WTC11 (cell line): Measurements from ENCODE around the gene RPS6KB2. TPM values are rescaled to one million over a fixed set of nuclear protein-coding genes. Genes with fewer than 3 reads are reported as not detected.

Source experiments
- ATAC-seq: fragments of 200-7000 bp; cut with Tn5 transposase; 2 replicates; pipeline ENCODE4 v1.10.0; 2021; ENCODE audit warnings: mild to moderate bottlenecking, moderate library complexity
- CTCF ChIA-PET: fragments of 300-600 bp; sonication (Branson Sonifier 250); formaldehyde crosslinking; loops from one replicate; lab custom pipeline; 2021; ENCODE audit warnings: antibody characterized with exemption; lab: Charles Lee
- POLR2A ChIA-PET: fragments of 350-600 bp; sonication (Branson Sonifier 250); formaldehyde crosslinking; loops from one replicate; lab custom pipeline; 2021; ENCODE audit warnings: antibody characterized with exemption; lab: Charles Lee
- DNase-seq: peaks from one replicate; pipeline ENCODE4 v3.0.0; 2021; ENCODE audit warnings: low spot score
- H3K27ac Mint-ChIP-seq: 2 replicates; pipeline ENCODE4 v1.8.0; 2021; ENCODE audit warnings: mixed read lengths
- H3K27me3 Mint-ChIP-seq: 2 replicates; pipeline ENCODE4 v1.8.0; 2021; ENCODE audit warnings: low read depth, mild to moderate bottlenecking, moderate library complexity, mixed read lengths
- H3K36me3 Mint-ChIP-seq: 2 replicates; pipeline ENCODE4 v1.8.0; 2021; ENCODE audit warnings: mixed read lengths
- H3K4me1 Mint-ChIP-seq: 2 replicates; pipeline ENCODE4 v1.8.0; 2022; ENCODE audit warnings: mixed read lengths
- H3K4me3 Mint-ChIP-seq: 2 replicates; pipeline ENCODE4 v1.8.0; 2021; ENCODE audit warnings: mild to moderate bottlenecking, moderate library complexity, mixed read lengths
- H3K9me3 Mint-ChIP-seq: 2 replicates; pipeline ENCODE4 v1.8.0; 2021; ENCODE audit warnings: mixed read lengths
- FOXJ3 ChIP-seq: sonication (generic); formaldehyde crosslinking; IDR thresholded peaks from 2 replicates; pipeline ENCODE4 v1.9.0; 2021; ENCODE audit warnings: missing genetic modification reagents, mild to moderate bottlenecking, borderline replicate concordance
- JAZF1 ChIP-seq: fragments of 250-450 bp; sonication (Bioruptor Pico); IDR thresholded peaks from 2 replicates; pipeline ENCODE4 v1.9.0; 2021; ENCODE audit warnings: moderate library complexity, mild to moderate bottlenecking, inconsistent platforms
- KAT7 ChIP-seq: sonication (generic); formaldehyde crosslinking; IDR thresholded peaks from 2 replicates; pipeline ENCODE4 v1.8.1; 2023; ENCODE audit warnings: missing genetic modification reagents, mild to moderate bottlenecking, borderline replicate concordance
- MXD4 ChIP-seq: fragments of 250-450 bp; sonication (Bioruptor Pico); IDR thresholded peaks from 2 replicates; pipeline ENCODE4 v1.8.0; 2021; ENCODE audit warnings: mild to moderate bottlenecking, moderate library complexity, borderline replicate concordance
- NFE2L1 ChIP-seq: sonication (generic); formaldehyde crosslinking; IDR thresholded peaks from 2 replicates; pipeline ENCODE4 v1.8.1; 2023; ENCODE audit warnings: missing genetic modification reagents
- NFYB ChIP-seq: sonication (generic); formaldehyde crosslinking; conservative IDR thresholded peaks from 2 replicates; pipeline ENCODE4 v1.8.0; 2022; ENCODE audit warnings: low read depth, missing genetic modification reagents
- RELA ChIP-seq: sonication (generic); formaldehyde crosslinking; IDR thresholded peaks from 2 replicates; pipeline ENCODE4 v1.8.1; 2022; ENCODE audit warnings: missing genetic modification reagents, mild to moderate bottlenecking, borderline replicate concordance
- TEAD4 ChIP-seq: sonication (generic); formaldehyde crosslinking; IDR thresholded peaks from 2 replicates; pipeline ENCODE4 v1.8.0; 2022; ENCODE audit warnings: mild to moderate bottlenecking, missing genetic modification reagents
- ZNF121 ChIP-seq: sonication (generic); formaldehyde crosslinking; IDR thresholded peaks from 2 replicates; pipeline ENCODE4 v1.8.0; 2023; ENCODE audit warnings: missing genetic modification reagents
- ZNF671 ChIP-seq: fragments of 250-450 bp; sonication (Bioruptor Pico); IDR thresholded peaks from 2 replicates; pipeline ENCODE4 v1.8.0; 2021; ENCODE audit warnings: mild to moderate bottlenecking
- total RNA-seq: library from RNA; stranded (reverse); gene quantifications from 3 replicates; pipeline ENCODE4 v1.2.3, GENCODE V29; 2021
- TF ChIP-seq, protein P1 (sequence below): fragments of 250-450 bp; sonication (Bioruptor Pico); IDR thresholded peaks from 2 replicates; pipeline ENCODE4 v1.9.0; 2021; ENCODE audit warnings: mild to moderate bottlenecking
- TF ChIP-seq, protein P2 (sequence below): sonication (generic); formaldehyde crosslinking; IDR thresholded peaks from 2 replicates; pipeline ENCODE4 v1.8.1; 2022; ENCODE audit warnings: mild to moderate bottlenecking, missing genetic modification reagents, moderate library complexity, borderline replicate concordance
- TF ChIP-seq, protein P3 (sequence below): sonication (generic); formaldehyde crosslinking; IDR thresholded peaks from 2 replicates; pipeline ENCODE4 v1.8.1; 2023; ENCODE audit warnings: mild to moderate bottlenecking, missing genetic modification reagents
- TF ChIP-seq, protein P4 (sequence below): sonication (generic); formaldehyde crosslinking; IDR thresholded peaks from 2 replicates; pipeline ENCODE4 v1.8.1; 2022; ENCODE audit warnings: missing genetic modification reagents, borderline replicate concordance
- TF ChIP-seq, protein P5 (sequence below): sonication (generic); formaldehyde crosslinking; conservative IDR thresholded peaks from 2 replicates; pipeline ENCODE4 v1.8.1; 2022; ENCODE audit warnings: mild to moderate bottlenecking, missing genetic modification reagents
- TF ChIP-seq, protein P6 (sequence below): sonication (generic); formaldehyde crosslinking; IDR thresholded peaks from 2 replicates; pipeline ENCODE4 v1.8.0; 2022; ENCODE audit warnings: mild to moderate bottlenecking, missing genetic modification reagents
- TF ChIP-seq, protein P7 (sequence below): fragments of 250-450 bp; sonication (Bioruptor Pico); conservative IDR thresholded peaks from 2 replicates; pipeline ENCODE4 v1.9.0; 2021; ENCODE audit warnings: mild to moderate bottlenecking

The RPS6KB2 gene
- total RNA-seq, 1 experiment from 2014 or later = 54.7 TPM

DNA sequence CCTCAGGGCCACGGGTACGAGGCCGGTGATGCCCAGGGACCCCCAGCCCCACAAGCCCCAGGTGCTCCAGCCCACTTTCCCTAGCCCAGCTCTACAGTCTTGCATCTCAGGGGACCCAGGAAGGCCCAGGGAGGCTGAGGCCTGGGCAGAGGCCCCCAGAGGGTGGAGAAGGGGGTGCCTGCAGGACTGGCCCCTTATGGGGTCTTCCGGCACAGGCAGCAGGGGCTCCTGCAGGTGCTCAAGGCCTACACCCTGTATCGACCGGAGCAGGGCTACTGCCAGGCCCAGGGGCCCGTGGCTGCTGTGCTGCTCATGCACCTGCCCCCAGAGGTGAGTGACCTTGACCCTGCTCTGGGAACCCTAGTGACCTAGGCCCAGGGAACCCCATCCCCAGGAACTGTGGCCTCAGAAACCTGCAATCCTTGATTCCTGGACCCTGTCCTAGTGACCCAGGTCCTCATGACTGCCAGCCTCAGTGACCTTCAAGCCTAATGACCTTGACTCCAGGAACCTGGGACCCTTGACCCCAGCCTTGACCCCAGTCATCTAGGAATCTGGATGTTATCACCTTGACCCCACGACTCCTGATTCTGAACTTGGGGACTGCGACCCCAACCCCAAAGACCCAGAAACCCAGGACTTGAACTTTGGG lies 22.5 kb upstream of the RPS6KB2 start:
- TF ChIP-seq NFYB (CRISPR knock-in tag) (no peak), TEAD4 (no peak), MXD4 (CRISPR knock-in tag) (no peak), ZNF671 (CRISPR knock-in tag) (no peak), JAZF1 (CRISPR knock-in tag) (no peak), NFE2L1 (CRISPR knock-in tag) (no peak), KAT7 (CRISPR knock-in tag) (no peak), ZNF121 (no peak), RELA (no peak), FOXJ3 (no peak)
- TF ChIP-seq, protein P1, sequence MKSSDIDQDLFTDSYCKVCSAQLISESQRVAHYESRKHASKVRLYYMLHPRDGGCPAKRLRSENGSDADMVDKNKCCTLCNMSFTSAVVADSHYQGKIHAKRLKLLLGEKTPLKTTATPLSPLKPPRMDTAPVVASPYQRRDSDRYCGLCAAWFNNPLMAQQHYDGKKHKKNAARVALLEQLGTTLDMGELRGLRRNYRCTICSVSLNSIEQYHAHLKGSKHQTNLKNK (CRISPR knock-in tag) = no peak
- TF ChIP-seq, protein P2, sequence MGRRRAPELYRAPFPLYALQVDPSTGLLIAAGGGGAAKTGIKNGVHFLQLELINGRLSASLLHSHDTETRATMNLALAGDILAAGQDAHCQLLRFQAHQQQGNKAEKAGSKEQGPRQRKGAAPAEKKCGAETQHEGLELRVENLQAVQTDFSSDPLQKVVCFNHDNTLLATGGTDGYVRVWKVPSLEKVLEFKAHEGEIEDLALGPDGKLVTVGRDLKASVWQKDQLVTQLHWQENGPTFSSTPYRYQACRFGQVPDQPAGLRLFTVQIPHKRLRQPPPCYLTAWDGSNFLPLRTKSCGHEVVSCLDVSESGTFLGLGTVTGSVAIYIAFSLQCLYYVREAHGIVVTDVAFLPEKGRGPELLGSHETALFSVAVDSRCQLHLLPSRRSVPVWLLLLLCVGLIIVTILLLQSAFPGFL (CRISPR knock-in tag) = no peak
- TF ChIP-seq, protein P3, sequence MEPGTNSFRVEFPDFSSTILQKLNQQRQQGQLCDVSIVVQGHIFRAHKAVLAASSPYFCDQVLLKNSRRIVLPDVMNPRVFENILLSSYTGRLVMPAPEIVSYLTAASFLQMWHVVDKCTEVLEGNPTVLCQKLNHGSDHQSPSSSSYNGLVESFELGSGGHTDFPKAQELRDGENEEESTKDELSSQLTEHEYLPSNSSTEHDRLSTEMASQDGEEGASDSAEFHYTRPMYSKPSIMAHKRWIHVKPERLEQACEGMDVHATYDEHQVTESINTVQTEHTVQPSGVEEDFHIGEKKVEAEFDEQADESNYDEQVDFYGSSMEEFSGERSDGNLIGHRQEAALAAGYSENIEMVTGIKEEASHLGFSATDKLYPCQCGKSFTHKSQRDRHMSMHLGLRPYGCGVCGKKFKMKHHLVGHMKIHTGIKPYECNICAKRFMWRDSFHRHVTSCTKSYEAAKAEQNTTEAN (CRISPR knock-in tag) = no peak
- TF ChIP-seq, protein P4, sequence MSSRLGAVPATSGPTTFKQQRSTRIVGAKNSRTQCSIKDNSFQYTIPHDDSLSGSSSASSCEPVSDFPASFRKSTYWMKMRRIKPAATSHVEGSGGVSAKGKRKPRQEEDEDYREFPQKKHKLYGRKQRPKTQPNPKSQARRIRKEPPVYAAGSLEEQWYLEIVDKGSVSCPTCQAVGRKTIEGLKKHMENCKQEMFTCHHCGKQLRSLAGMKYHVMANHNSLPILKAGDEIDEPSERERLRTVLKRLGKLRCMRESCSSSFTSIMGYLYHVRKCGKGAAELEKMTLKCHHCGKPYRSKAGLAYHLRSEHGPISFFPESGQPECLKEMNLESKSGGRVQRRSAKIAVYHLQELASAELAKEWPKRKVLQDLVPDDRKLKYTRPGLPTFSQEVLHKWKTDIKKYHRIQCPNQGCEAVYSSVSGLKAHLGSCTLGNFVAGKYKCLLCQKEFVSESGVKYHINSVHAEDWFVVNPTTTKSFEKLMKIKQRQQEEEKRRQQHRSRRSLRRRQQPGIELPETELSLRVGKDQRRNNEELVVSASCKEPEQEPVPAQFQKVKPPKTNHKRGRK = no peak
- TF ChIP-seq, protein P5, sequence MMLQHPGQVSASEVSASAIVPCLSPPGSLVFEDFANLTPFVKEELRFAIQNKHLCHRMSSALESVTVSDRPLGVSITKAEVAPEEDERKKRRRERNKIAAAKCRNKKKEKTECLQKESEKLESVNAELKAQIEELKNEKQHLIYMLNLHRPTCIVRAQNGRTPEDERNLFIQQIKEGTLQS (CRISPR knock-in tag) = no peak
- TF ChIP-seq, protein P6, sequence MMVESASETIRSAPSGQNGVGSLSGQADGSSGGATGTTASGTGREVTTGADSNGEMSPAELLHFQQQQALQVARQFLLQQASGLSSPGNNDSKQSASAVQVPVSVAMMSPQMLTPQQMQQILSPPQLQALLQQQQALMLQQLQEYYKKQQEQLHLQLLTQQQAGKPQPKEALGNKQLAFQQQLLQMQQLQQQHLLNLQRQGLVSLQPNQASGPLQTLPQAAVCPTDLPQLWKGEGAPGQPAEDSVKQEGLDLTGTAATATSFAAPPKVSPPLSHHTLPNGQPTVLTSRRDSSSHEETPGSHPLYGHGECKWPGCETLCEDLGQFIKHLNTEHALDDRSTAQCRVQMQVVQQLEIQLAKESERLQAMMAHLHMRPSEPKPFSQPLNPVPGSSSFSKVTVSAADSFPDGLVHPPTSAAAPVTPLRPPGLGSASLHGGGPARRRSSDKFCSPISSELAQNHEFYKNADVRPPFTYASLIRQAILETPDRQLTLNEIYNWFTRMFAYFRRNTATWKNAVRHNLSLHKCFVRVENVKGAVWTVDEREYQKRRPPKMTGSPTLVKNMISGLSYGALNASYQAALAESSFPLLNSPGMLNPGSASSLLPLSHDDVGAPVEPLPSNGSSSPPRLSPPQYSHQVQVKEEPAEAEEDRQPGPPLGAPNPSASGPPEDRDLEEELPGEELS = no peak
- TF ChIP-seq, protein P7, sequence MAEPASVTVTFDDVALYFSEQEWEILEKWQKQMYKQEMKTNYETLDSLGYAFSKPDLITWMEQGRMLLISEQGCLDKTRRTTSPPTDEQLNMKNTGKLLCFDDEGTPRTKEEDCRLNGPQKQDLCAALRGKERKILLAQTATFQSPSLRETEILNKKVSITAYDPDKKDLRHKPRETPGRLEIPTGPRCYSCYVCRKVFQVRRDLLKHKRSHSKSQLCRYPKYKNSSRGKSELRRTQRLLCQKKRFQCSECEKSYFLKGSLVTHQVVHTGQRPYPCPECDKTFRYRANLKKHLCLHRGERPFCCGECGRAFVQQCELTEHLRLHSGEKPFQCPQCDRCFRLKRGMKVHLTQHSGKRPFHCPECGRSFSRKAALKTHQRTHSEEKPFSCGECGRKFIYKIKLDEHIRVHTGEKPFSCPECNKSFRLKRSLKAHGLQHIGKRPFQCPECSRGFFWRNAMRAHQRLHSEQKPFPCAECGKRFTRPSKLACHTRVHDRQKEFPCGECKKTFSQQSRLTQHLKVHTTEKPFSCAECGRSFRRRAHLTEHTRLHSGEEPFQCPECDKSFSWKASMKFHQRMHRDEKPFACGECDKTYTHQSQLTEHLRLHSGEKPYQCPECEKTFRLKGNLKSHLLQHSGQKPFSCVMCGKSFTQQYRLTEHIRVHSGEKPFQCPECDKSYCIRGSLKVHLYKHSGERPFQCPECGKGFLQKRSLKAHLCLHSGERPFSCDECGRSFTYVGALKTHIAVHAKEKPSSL = no peak
- no peak overlapping the region for H3K27ac Mint-ChIP-seq
- no peak overlapping the region for H3K4me3 Mint-ChIP-seq
- ChIA-PET CTCF (no interaction called here), POLR2A (no interaction called here)
- H3K4me1 Mint-ChIP-seq = peaks cover 20% of the 10 kb centered on the region
- H3K36me3 Mint-ChIP-seq = no peaks in the 10 kb centered on the region
- peaks cover 8% of the 10 kb centered on the region; the same call in 1 of the 2 replicates for H3K27me3 Mint-ChIP-seq
- DNase-seq = no peak
- ATAC-seq = no peak
- no peaks in the 10 kb centered on the region for H3K9me3 Mint-ChIP-seq
